KBM-7 (cell line): Measurements from ENCODE around the gene SLC1A2.

Source experiments
- DNase-seq: peaks from one replicate; pipeline ENCODE4 v3.0.0-alpha.2; 2015
- in situ Hi-C: fragments of 300-500 bp; cut with MboI; formaldehyde crosslinking; loops from 2 replicates; pipeline ENCODE4 v1.14.3; 2020; ENCODE audit warnings: low sequenced_read_pairs, low pct_unique_long_range_greater_than_20kb, mixed read lengths

Gene SLC1A2

DNA sequence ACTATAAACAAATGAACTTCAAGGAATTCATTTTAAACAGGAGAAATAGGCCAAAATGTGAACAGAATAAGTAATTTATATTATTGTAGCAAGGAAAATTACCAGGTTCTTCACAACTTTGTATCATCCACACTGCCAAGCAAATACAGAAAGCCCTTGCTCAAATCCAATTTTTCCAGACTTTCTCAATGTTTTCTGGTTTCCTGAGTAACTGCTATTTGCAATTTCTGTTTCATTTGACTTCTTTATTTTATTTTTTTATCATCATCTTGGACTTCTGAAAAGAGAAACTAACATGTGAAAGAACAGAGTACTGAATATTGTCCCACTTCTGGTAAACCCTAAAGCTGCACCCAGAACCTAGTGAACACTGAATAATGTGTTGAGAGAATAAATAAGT, 61.0 kb downstream of the SLC1A2 start:
- in situ Hi-C loops, result no loop called here

GRCh38 chr11:35357923-35358322, 61.4 kb downstream of the SLC1A2 start:
- DNase-seq, result no peak
- in situ Hi-C loops, result no loop called here

More for the DNA sequence above, 61.0 kb downstream of the SLC1A2 start:
- no peak for DNase-seq

DNA sequence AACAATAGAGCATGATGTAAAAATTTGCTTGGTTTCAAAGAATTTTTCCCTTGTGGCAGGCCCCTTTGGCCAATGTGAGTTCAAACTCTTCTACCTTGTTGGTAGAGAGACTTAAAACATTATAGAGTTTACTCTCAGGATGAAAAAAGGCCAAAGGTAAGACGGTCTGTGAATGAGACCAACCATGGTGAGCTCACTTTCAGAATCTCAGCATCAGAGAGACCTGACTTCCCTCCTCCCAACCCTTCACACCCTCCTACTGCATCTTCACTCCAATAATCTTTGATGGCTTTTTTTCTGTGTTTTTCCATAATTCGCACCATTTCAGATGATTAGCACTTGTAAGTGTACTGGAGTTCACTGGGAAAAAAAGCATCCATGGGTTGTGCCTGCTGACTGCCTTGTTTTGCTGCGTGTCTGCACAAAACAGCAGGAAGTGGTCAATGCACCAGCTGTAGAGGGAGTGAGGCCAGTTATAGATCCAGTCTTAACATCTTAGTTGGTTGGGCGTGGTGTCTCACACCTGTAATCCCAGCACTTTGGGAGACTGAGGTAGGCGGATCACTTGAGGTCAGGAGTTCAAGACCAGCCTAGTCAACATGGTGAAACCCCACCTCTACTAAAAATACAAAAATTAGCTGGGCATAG, 64.1 kb downstream of the SLC1A2 start:
- DNase-seq, result no peak
- in situ Hi-C loops, result no loop called here

DNA sequence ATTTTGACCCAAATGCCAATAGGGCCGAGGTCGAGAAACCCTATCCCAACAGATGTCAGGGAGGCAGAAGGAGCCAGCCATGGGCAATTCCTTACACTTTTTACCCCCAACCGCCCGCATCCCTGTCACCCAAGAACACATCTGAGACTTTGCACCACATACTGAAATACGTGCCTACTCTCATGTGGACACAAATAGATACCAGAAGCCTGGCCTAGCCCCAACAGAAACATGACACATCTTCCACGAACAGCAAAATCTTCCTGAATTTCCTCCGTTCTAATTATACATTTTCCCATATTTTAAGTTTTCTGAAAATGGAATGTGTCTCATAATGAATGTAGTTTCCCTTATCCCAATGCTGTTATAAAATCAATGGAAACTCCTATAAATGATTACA, 64.7 kb downstream of the SLC1A2 start:
- DNase-seq, result no peak
- in situ Hi-C loops, result no loop called here

DNA sequence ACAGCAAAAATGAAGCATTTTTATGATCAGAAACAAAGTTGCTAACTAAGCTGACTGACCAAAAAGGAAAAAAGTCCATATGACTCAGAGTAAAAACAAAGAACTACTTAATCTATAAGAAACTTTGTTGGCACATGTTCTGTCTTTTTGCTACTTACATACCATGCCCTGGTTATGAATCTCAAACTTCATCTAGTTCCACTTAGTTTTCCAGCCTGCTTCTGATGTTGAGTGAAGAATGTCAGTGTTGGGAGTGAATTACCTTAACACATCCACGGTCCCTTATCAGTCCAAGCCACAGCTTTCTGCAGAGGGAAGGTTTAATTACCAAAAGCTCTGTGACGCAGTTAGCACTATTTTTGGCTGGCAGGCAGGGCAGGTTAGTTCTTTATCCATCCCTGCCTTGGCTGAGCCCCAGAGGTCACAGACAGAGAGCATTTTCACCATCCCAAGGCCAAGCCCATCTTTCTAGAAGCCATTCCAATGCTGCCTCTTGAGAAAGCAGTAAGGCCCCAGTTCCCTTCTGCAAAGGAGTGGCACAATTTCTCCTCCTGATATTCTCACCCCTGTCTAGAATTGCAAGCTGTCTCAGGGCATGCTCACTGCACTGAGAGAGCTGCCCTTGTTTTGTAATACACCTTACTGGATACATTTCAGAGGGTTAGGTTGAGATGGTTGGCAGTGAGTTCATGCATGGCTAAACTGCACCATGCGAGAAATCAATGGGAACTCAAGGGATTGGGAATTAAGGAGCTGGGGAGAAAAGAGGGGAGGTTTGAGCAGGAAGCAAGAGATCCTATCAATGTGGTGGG, 67.1 kb downstream of the SLC1A2 start:
- in situ Hi-C loops, result no loop called here
- DNase-seq, result no peak

DNA sequence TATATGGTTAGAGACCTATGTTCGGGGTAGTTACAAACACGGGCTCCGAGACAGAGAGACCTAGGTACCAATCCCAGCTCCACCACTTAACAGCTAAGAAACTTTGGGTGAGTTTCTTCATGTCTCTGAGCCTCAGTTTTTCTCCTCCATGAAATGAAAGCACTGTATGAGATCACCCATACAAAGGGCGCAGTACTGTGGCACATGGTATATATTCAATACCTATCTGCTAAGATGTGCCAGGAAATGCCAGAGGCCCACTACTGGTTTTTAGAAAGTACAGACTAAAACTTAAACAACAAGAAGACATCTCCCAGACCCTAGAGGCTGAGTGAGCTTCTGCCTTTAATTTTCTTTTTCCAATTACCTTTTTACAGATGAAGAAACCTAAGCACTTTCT, 69.5 kb downstream of the SLC1A2 start:
- in situ Hi-C loops, result no loop called here
- no peak for DNase-seq

DNA sequence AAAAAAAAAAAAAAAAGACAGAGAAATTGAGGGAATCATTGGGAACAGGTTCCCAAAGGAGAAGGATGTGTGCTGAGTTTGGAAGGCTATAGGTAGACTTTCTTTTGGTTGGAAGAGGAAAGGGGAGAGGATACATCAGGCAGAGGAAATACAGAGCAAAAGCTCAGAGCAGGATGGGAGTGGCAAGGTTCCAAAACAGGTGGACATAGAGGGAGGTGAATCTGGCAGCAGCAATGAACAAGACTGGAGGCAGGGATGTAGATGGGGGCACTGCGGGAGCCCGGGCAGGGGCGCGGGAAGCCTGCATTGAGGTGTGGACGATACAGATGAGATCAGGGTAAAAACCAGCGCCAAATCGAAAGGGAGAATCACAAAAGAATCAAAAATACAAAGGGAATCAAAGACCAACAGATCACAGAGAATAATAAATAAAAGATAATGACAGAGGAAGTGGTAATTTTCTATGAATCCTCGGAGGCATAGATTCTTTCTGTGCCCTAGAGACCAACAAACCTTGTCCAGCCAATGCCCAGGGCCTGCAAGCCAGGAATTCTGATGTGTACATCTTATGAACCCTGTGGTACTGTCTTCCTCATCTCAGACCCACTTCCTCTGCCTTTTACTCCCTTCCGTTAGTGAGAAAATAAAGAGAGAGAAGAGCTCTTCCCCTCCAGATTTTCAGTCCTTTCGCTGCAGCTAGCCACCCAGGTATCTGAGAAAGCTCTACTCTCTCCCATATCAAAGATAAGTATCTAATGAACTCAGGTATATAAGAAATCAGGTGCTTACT, 70.3 kb downstream of the SLC1A2 start:
- DNase-seq, result no peak
- in situ Hi-C loops, result no loop called here

GRCh38 chr11:35347921-35348331, 71.4 kb downstream of the SLC1A2 start:
- DNase-seq, result no peak

DNA sequence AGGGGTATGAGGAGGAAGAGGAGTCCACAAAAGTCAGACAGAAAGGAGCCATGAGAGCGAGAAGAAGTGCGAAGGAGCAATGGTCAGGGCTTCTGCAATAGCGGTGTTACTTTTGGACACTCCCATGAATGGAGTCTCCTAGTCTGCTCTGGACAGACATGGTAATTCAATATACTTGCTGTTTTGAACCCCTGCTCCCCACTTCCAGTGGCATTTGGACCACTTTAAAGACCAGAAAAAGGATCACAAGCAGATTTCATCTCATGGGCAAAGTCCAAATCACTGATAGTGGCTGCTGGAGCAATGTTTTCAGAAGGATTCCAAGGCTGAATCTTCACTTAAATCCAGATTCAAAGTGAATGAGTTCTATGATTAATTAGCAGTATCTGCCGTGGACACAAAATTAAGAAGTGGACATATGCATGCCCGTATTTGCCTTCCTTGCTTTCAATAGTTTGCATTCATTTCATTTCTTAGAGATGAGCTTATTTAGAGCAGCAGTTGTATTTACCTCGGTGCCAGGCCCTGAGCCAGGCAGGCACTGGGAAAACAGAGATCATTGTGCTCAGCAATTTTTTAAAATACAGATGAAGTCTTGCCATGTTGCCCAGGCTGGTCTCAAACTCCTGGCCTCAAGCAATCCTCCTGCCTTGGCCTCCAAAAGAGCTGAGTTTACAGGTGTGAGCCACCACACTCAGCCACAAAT, 72.0 kb downstream of the SLC1A2 start:
- DNase-seq, result no peak
- in situ Hi-C loops, result no loop called here

More at GRCh38 chr11:35347921-35348331, 71.4 kb downstream of the SLC1A2 start:
- in situ Hi-C loops, result no loop called here

GRCh38 chr11:35346472-35347156, 72.7 kb downstream of the SLC1A2 start:
- DNase-seq, result no peak
- in situ Hi-C loops, result no loop called here

GRCh38 chr11:35344681-35345574, 74.4 kb downstream of the SLC1A2 start:
- no peak for DNase-seq
- in situ Hi-C loops, result no loop called here

DNA sequence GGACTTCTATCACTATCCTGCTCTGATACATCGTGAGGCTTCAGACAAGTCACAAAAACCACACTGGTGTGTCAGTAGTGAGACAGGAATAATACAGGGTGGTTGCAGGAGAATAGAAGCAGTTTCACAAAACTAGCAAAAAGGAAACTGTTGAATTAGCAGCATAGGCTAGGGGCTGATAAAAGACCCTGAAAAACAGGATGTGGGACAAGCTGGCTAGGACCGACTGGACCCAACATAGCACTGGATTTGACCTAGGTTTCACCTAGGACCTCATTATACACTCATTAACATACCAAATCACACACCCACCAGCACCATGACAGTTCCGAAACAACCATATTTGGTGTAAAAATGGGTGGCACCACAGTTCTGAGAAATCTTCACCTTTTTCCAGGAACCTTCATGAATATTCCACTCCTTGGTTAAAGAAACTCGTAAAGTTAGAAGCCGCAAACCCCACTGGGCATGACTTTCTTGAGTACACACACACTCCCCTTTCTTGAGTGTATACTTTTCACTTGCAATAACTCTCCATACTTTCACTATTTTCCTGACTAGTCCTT, 76.2 kb downstream of the SLC1A2 start:
- DNase-seq, result no peak
- in situ Hi-C loops, result no loop called here

DNA sequence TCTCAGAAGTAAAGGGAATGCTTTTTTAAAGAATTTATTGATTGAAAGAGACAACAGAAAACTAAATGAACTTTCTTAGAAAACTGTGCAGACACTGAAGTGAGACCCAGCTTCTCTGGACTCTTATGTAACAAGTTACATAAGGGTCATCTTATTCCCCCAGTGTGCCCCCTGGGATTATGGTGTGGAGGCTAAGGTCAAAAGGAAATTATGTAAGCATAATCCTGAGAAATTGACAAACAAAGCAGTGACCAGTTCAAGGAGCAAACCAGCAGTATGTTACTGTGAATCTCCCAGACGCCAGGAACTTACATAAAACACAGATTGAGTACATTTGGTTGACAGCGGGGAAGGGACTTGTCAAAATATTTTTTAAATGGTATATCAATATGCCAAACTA, 78.6 kb downstream of the SLC1A2 start:
- in situ Hi-C loops, result no loop called here
- DNase-seq, result no peak

DNA sequence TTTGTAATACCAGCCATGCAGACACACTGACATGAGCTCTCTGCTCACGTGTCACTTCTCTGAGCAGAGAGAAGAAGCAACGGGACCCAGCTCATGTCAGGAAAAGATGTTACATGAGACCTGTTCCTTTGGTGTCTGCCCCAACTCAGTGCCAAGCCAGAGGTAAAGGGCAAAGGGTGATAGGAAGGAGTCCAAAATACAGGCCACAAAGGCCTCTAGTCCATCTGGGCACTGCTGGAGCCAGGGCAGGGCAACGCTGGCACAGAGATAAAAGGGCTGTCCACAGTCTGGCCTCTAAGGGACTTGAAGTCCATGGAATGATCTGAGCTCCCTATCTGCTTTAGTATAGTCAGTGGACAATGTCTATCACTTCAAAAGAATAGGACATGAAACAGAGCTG, 79.3 kb downstream of the SLC1A2 start:
- no peak for DNase-seq
- in situ Hi-C loops, result no loop called here

GRCh38 chr11:35338921-35339320, 80.4 kb downstream of the SLC1A2 start:
- in situ Hi-C loops, result no loop called here
- DNase-seq, result no peak

DNA sequence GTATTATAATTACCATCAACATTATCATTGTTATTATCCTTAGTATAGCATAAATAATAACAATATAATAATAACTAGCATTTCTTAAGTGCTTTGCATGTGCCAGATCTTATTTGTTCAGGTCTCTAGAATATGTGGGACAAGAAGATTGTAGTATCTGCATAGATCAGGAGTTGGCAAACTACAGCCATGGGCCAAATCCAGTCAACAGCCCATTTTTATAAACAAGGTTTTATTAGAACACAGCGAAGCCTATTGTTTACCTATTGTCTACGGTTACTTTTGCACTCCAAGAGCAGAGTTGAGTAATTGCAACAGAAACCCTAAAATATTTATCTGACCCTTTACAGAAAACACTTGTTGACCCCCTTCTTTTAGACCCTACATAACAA, 81.4 kb downstream of the SLC1A2 start:
- in situ Hi-C loops, result no loop called here
- DNase-seq, result no peak

GRCh38 chr11:35337136-35337913, 82.0 kb downstream of the SLC1A2 start:
- no peak for DNase-seq
- in situ Hi-C loops, result no loop called here
